HG03066 (cell line): ENCODE measurements around the gene CD2.

Source experiments
- ATAC-seq: cut with Tn5 transposase; IDR thresholded peaks from one replicate; pipeline ENCODE4 v1.9.1; 2021; ENCODE audit warnings: low read depth; ENCODE audit not compliant: unreplicated experiment

Gene CD2

GRCh38 chr1:116772648-116773045, 18.4 kb downstream of the CD2 start:
- no peak for ATAC-seq

- ATAC-seq: no peak
These were observed 21.0 kb downstream of the CD2 start for GRCh38 chr1:116775116-116775752.

- ATAC-seq: no peak
These were observed 23.9 kb downstream of the CD2 start for GRCh38 chr1:116777831-116778830.

- ATAC-seq: no peak
These were observed 26.8 kb downstream of the CD2 start for GRCh38 chr1:116781034-116781433.

- no peak for ATAC-seq
These were observed 30.8 kb downstream of the CD2 start for GRCh38 chr1:116785006-116785405.

GRCh38 chr1:116786049-116786448, 31.8 kb downstream of the CD2 start:
- ATAC-seq: no peak

- no peak for ATAC-seq
These were observed 37.5 kb downstream of the CD2 start for GRCh38 chr1:116791727-116792126.

- no peak for ATAC-seq
These were observed 39.2 kb downstream of the CD2 start for GRCh38 chr1:116793357-116793935.

GRCh38 chr1:116794371-116794770, 40.1 kb downstream of the CD2 start:
- no peak for ATAC-seq

GRCh38 chr1:116794804-116795481, 40.7 kb downstream of the CD2 start:
- ATAC-seq: peak; percentile 88

- no peak for ATAC-seq
These were observed 41.2 kb downstream of the CD2 start for GRCh38 chr1:116795482-116795829.

- no peak for ATAC-seq
These were observed 50.5 kb downstream of the CD2 start for GRCh38 chr1:116804736-116805135.

- ATAC-seq: no peak
These were observed 51.2 kb downstream of the CD2 start for GRCh38 chr1:116805398-116805797.

- ATAC-seq: peak; percentile 58
These were observed 52.0 kb downstream of the CD2 start for GRCh38 chr1:116806245-116806644.

- ATAC-seq: no peak
These were observed 52.4 kb downstream of the CD2 start for GRCh38 chr1:116806671-116807070.

GRCh38 chr1:116807394-116808199, 53.4 kb downstream of the CD2 start:
- no peak for ATAC-seq

- no peak for ATAC-seq
These were observed 54.1 kb downstream of the CD2 start for GRCh38 chr1:116808200-116808847.

GRCh38 chr1:116808848-116809508, 54.7 kb downstream of the CD2 start:
- ATAC-seq: no peak

GRCh38 chr1:116811321-116811720, 57.1 kb downstream of the CD2 start:
- no peak for ATAC-seq
